HG02938 (cell line): Measurements from ENCODE around the gene DBN1.

Experiments used
- ATAC-seq: cut with Tn5 transposase; IDR thresholded peaks from one replicate; pipeline ENCODE4 v1.9.1; 2021; ENCODE audit warnings: mild to moderate bottlenecking, moderate library complexity; ENCODE audit not compliant: unreplicated experiment

DBN1 gene

DNA sequence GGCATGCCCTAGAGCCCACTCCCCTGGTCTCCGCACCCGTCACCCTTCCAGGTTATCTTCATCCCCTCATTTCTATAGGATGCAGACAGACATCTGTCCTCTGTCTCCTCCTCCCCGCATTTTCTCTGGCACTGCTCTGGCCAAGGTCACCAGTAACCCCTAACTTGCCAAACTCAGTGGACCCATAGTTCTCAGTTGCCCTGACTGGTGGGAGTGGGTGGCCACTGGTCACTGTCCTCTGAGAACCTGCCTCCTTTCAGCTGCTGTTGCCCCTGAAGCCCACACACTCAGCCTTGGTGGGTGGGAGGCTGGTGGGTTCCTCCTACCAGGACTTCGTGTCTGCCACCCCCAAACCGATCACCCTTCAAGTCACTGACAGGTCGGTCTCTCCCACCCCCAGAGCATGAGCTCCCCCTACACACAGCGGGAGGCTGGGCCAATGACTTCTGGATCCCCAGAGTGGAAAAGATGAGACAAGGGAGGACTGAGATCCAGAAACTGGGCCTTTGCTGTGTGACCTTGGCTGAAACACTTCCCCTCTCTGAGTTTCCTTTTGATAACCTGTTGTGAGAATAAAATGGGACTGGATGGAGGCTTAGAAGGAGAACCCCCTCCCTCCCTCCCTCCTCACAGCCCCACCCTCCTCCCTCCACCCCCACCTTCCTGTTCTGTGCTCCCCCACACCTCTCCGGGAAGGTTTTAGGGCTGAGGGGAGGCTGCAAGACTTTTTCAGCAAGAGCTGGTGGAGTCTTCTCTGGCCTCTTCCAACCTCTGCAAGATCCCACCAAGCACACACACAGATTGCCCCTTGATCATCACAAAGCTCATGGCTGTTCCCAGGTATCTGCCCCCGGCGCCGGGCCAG, 2.4 kb upstream of the DBN1 start:
- no peak for ATAC-seq

DNA sequence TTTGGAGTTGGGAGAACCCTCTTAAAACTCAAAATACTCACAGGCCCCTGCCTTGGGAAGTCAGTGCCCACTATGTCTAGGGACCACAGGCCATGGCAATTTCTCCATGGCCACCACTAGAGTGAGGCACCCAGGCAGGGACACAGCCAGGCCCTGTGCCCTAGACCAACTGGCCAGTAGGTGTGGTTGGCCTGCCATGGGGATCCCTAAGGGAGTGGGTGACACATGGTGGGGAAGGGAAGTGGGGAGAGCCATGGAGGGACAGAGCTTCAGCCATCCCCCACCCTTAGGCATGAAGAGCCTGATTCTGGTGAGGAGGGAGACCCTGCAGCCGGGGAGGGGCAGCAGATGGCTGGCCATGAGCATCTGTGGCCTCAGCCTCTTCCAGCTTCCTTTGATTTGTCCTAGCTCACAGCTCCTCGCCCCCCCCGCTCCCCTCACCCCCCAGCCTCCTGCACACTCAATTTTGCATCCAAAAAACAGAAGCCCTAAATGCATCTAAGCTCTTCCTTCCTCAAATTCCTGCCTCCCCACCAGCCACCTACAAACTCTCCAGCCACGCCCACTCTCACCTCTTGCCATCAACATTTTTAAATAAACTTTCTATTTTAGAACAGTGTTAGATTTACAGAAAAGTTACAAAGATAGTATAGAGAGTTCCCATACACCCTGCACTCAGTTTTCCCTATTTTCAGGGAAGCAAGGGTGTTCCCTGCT, 1.6 kb upstream of the DBN1 start:
- no peak for ATAC-seq

DNA sequence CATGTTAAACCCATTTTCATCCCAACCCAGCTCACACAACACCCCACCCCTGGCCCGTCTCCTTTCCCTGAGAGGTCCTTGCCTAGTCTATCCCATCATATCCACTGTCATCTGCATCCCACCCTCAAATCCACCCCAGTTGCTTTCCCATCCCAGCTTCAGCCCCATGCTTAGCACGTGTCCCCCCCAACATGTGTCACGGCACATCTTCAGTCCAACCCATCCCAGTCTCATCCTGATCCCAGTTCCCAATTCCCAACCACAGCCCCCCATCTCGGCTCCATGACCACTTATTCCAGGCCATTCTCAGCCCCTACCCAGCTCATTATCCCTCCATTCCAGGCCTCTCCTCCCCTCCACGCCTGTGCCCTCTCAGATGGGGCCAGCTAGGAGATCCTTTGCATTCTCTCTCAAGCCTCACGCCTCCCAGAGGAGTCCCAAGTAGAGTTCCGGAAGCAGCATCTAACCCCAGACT, 605 bp upstream of the DBN1 start:
- ATAC-seq = no peak

DNA sequence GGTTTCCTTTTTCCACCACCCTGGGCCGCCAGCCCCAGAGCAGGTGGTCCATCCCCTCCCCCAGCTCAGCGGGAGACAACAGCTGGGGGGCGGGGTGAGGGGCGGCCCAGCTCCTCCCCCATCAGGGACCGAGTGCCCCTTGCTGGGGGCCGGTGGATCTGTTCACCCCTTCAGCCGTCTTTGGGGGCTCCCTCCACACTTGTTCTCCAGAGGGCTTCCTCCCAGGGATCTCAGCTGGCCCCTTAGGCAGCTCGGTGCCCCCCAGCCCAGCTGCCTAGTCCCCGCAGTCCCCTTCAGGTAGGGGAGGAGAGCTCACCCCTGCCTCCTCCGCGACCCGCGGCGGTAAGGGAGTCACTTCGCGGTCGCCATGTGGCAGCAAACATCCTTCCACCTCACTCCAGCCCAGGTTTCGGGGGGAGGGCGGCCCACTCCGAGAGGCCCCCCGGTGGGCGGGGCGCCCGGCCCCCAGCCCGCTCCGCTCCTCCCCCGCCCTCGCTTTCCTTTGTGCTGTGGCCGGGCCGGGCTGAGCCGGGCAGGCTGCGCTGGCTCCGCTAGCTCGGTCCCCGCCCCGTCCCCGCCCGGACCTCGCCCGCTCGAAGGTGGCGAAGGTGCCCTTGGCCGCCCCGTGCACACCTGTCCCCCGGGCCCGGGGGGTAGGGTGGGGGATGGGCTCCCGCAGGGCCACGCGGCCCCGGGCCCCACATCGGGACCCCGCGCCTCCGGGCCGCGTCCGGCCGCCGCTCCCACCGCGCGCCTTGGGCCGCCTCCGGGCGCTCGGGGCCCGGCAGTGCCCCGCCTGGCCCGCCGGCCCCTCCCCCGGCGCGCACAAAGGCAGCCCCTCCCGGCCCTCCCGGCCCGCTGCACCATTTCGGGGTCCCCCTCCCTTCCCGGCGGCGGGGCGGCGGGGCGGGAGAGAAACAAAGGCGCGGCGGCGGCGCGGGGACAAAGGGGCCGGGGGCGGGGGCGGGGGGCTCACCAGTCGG, 683 bp downstream of the DBN1 start:
- ATAC-seq = no peak

GRCh38 chr5:177471610-177472356, 1.7 kb downstream of the DBN1 start:
- no peak for ATAC-seq

- ATAC-seq = no peak
These were observed 2.5 kb downstream of the DBN1 start for GRCh38 chr5:177470759-177471536.

- ATAC-seq = no peak
These were observed 3.5 kb downstream of the DBN1 start for GRCh38 chr5:177469750-177470525.

DNA sequence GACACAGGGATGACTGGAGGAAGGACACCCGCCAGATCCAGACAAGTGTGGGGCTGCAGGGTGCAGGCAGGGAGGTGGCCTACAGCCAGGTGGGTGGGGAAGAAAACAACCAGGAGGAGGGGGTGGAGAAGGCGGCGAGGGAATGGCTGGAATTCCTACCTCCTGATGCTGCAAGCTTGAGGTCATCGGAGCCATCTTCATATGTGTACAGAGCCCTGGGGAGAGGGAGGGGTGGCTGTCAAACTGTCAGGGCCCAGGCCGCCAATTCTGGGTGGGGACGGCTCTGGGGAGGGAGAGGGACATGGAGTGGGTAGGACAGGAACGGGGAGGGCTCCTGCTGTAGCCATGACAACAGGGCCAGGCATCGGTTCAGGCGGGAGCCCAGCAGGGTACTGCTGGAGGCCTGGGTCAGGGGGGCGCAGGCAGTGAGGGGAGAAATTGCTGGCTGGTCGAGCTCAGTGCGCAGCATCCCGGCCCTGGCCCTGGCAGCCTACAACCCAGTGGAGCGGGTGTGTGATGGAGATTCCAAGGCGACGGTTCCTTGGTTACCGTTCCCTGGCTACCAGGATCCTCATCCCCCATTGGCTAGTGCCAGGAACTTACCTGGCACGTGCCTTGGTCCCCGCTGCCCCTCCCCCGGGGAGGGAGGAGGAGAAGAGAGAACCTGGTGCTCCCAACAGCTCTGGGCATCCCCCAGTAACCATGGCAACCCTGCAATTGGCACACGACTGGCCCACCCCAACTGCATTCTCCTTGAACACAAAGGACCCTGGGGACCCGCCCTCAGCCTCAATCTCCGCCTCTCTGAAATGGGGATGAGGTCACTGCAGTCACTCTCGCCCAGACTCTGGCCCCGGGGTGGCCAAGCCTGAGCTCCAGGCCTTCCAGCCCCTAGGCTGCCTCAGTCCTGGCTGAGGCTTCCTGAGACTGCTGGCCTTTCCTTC, 4.5 kb downstream of the DBN1 start:
- no peak for ATAC-seq

- ATAC-seq = no peak
These were observed 5.1 kb downstream of the DBN1 start for GRCh38 chr5:177468329-177468684.

GRCh38 chr5:177467436-177467835, 6.0 kb downstream of the DBN1 start:
- no peak for ATAC-seq

DNA sequence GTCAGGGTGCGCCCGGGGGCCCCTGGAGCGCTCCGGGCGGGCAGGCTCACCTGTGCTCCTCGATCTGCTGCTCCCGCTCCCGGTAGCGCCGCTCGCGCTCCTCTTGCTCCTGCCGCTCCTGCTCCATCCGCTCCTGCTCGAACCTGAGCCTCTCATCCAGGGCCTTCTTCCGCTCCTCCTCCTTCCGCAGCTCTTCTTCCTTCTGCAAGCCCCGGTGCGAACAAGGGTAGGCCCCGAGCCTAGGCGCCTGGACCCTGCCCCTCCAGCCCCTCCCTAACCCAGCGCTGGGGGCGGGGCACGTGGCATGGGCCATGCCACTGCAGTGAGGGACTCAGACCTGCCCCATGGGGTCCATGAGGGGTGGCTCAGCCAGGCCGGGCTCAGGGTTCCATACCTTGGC, 6.6 kb downstream of the DBN1 start:
- ATAC-seq = no peak

DNA sequence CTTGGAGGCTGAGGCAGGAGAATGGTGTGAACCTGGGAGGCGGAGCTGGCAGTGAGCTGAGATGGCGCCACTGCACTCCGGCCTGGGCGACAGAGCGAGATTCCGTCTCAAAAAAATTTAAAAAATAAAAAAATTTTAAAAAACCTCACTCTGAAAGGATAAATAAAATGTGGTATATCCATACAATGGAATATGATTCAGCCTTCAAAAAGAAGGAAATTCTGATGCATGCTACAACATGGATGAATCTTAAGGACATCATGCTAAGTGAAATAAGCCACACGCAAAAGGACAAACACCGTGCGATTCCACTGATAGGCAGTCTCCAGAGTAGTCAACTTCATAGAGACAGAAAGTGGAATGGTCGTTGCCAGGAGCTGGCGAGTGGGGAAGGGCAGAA, 8.4 kb downstream of the DBN1 start:
- ATAC-seq = no peak

DNA sequence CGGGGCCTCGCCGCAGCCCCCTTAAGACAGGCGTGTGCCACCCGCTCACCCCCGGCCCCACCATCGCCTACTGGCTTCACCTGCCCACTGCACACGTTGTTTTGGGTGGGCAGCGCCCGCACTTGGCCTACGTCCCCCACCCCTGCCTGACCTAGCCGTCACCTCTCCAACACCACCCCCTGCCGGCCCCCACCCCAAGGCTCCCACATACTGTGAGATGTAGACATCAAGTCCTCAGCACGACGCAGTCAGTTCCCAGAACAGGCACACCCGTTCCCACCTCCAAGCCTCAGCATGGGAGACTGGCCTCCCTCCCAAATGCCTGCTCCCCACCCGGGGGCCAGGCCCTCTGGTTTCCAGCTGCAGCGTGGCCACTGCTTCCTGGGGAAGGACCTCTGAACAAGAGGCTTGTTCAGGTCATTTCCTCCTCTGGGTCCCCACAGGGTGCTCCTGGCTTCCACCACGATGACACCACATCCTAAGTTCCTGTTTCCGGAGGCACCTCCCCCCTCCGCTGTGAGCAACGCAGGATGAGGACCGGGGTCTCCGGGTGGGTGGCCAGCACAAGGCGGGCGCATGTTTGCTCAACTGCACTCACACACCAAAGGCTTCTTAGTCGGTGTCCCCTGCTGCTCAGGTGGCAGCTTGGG, 11.3 kb downstream of the DBN1 start:
- ATAC-seq = no peak

- ATAC-seq = no peak
These were observed 13.4 kb downstream of the DBN1 start for GRCh38 chr5:177459819-177460628.

DNA sequence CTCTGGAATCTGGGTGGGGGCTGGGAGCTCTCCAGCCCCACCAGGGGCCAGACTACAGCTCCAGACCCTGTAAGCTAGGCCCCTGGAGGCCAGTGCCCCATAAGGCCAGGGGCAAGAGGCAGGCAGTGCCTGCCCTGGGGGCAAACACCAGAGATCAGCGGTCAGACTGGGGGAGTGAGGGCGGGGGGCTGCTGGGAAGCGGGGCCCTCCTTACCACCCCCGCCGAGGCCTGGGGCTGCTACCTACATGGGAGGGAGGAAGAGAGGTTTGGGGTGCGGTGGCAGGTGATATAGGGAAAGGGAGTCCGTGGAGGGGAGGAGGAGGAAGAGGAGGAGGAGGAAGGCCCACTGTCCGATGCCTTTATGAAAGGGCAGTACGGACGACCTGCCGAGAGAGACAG, 14.1 kb downstream of the DBN1 start:
- ATAC-seq = no peak

- ATAC-seq = no peak
These were observed 14.5 kb downstream of the DBN1 start for GRCh38 chr5:177458912-177459350.
